Urothelium cell line (cell line): ENCODE results near the gene RYR1.
"Not testable (repeated sequence)": the region's sequence is repeated elsewhere in the genome, so short reads cannot be mapped to it uniquely, and the experiment has no call there.

Source experiments
- DNase-seq: peaks from one replicate; pipeline ENCODE4 v3.0.0; 2011; ENCODE audit warnings: low spot score, mixed read lengths
- FAIRE-seq: peaks from 2 replicates; lab custom pipeline; 2011; peaks lifted over from hg19 to GRCh38; lab: Jason Lieb, UNC

Gene RYR1

DNA sequence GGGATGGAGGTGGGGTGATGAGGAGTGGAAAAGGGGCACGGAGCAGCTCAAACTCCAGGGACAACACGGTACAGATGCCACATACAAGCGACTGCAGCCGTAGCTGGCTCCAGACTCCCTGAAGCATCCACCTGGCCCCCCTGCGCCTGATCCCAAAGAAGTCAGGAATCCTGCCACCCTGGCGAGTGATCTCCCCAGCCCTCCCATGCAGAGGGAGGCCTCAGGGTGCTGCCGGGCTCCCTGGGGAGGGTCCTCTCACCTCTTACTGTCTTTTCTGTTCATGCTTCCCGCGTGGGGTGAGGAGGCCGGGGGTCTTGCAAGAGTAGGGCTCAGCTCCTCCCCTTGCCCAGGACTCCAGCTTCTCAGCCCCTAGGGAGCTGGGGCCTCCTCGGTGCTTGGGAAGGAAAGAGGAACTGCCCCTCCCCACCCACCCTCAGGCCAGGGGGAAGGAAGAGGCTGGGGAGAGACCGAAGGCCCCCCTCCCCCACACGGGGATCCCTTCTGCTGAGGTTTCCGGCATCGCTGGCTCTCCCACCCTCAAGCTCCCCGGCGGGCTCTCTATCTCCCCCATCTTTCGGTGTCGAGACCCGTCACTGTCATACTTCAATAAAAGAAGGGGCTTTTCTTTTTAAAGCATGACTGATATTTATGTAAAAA is 7.6 kb upstream of the RYR1 start, which contains the start of gene RASGRP4:
Gene RASGRP4, minus strand, starts transcription at position 410 of the 657 bp plus-strand sequence. Its CDS starts 128 bp downstream, at position 282.
- FAIRE-seq, result no peak
- no peak for DNase-seq

DNA sequence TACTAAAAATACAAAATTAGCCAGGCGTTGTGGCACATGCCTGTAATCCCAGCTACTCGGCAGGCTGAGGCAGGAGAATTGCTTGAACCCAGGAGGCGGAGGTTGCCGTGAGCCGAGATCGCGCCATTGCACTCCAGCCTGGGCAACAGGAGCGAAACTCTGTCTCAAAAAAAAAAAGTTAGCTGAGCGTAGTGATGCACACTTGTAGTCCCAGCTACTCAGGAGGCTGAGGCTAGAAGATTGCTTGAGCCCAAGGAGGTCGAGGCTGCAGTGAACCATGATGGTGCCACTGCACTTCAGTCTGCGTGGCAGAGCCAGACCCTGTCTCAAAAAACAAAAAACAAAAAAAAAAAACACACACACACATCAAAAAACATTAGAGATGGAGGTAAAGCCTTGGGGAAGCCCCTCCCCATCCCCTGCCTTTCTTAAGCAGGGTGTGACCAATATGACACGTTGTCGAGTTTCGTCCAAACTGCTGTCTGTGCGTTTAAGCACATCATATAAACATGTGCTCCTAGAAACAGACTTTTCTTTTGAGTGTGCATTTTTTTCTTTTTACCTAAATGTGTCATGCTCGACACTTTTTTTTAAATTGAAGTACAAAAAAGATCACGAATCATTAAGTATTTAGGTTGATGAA is 6.3 kb upstream of the RYR1 start:
- FAIRE-seq, DNase-seq: not testable (repeated sequence)

DNA sequence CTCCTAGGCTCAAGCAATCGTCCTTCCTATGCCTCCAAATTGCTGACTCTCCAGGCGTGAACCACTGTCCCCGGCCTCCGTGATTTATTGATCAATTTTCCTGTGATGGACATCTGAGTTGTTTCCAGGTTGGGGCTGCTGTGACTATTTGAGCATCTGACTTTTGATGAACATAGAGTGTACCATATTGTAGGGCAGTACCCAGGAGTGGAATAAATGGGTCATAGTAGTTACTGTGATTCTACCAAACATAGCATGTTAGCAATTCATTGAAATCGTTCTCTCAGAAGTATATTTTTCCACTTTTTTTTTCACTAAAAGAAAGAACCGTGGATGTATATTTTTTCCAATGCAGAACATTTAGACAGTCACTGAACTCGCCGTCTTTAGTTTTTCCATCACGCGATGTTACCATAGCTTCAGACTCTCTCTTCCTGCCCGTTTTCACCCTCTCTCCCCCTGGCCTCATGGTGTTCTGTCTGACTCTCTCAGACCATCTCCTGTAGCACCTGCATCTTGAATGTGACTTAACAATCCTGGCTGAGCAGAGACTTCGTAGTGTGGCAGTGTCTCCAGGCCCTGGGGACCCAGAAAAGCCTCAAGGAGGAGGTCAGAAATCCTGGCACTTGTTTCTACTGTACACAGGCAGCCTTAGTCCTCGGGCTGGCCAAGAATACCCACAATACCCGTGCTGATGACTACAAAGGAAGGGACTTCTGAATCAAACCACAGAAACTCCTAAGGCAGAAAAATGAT is 4.3 kb upstream of the RYR1 start:
- DNase-seq (no peak), FAIRE-seq (no peak)

DNA sequence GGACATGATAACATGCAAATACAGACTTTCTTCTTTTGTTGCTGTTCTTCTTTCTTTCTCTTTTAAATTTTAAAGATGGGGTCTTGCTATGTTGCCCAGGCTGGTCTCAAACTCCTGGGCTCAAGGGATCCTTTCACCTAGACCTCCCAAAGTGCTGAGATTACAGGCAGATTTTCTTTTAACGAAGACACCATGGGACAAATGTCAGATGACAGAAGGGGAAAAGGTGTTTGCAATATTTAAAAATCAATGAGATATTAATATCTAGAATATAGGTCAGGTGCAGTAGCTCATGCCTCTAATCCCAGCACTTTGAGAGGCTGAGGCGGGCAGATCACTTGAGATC is 3.7 kb upstream of the RYR1 start:
- DNase-seq (no peak), FAIRE-seq (no peak)

DNA sequence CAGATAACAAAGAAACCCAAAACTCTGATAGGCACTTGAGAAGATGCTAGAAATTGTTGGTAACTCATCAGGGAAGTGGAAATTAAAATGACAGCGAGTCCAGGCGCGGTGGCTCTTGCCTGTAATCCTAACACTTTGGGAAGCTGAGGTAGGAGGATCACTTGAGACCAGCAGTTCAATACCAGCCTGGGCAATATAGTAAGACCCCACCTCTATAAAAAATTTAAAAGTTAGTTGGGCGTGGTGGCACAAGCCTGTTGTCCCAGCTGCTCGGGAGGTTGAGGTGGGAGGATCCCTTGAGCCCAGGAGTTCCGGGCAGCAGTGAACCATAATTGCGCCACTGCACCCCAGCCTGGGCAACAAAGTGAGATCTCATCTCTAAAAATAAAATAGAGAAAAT is 2.6 kb upstream of the RYR1 start:
- DNase-seq, result no peak
- no peak for FAIRE-seq

DNA sequence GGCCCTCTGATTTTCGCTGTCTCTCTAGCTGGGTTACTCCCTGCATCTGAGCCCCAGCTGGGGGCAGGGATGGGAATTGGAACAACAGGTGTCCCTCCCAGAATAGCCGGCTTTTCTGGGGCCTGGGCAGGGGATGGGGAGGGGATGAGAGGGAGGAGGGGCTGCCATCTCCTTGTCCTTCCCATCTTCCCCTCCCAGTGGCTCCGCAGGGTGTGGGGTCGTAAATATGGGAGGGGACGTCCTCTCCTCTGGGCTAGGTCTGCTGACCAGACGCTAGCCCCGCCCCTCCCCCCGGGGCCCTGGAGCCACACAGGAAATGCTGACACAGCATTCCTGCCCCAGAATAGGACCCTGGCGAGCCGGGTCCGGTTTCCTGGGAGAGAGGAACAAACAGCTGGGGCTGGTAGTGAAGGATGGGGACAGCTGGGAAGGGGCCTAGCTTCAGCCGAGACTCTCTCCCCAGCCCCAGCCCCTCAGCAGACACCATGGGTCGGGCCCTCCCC is 1.1 kb downstream of the RYR1 start:
- FAIRE-seq (no peak), DNase-seq (no peak)

DNA sequence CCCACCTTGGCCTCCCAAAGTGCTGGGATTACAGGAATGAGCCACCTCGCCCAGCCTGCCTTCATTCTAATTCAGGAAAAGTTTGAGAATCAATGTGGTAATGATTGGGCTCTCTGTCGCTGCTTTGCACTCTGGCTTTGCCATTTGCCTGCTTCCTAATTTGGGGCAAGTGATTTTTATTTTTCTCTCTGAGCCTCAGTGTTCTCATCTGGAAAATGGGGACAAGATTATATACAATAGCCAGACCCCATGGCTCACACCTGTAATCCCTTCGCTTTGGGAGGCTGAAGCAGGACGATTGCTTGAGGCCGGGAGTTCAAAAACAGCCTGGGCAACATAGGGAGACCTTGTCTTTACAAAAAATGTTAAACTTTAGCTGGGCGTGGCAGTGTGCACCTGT is 3.8 kb downstream of the RYR1 start:
- DNase-seq (no peak), FAIRE-seq (no peak)

DNA sequence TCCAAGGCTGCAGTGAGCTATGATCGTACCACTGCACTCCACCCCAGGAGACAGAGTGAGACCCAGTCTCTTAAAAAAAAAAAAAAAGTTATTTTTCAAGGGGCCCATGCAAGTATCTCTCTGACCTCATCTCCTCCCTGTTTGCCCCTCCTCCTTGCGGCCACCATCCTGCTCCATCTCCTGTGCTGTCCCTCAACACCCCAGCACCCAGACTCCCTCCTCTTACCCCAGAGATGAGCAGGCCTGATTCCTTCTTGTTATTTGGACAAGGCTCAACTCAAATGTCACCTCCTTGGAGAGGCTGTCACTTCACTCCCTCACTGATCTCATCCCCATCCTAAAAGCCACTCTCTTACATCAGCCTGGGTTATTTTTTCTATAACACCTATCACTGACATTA is 4.4 kb downstream of the RYR1 start:
- no peak for DNase-seq
- FAIRE-seq, result no peak

DNA sequence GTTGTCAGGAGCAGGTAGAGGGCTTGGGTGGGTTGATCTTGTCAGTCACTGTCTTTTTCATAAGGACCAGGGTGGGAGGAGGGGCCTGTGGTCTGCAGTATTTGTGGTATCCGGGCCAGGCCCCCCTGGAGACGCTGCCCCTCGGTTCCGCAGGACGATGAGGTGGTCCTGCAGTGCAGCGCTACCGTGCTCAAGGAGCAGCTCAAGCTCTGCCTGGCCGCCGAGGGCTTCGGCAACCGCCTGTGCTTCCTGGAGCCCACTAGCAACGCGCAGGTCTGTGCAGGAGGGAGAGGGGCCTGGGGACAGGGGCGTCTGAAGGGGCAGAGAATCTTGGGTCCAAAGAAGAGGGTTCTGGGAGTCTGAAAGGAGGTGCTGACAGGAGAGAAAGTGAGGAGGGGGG is 7.1 kb downstream of the RYR1 start:
- FAIRE-seq (no peak), DNase-seq (no peak)

DNA sequence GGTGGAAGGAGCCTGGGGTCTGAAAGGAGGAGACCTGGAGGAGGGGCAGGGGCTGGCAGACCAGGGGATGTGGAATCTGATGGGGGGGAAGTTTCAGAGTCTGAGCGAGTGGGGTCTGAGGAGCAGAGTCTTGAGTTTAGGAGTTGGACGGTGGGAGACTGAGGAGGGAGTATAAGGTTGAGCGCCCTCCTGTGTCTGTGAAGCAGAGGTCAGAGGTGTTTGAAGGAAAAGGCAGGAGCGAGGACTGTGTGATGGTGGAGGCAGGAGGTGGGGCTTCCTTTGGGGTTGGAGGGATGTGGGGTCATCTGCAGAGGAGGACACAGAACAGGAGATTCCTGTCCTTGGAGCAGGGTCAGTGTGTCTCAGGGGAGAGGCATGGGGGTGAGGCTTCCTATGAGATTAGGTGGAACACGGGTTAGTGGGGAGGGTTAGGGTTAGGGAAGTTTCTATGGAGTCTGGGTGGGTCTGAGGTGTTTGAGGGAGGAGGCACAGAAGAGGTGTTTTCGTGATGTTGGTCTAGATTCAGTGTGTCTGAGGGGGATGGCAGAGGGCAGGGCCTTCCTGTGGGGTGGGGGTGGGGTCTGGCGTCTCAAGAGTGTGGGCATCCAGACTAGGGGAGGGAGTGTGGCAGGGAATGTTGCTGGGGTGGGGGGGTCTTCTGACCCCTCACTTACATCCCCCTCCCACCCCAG is 8.3 kb downstream of the RYR1 start:
- no peak for FAIRE-seq
- no peak for DNase-seq

DNA sequence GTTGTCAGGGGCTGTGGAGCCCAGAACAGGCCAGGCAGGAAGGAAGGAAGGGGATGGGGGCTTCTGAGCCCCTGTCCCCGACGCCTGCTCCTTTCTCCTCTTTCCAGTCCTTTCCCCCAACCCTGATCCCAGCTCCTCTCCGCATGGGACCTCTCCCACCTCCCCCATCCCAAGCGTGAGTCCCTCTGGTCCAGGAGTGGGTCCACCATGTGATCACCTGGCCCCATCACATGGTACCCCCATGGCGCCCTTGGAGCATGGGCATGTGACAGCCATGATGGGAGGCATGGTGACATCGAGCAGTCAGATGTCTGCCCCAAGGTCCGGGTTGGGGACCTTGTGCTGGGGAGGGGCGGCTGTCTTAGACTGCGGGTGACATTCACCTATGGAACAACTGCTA is 9.2 kb downstream of the RYR1 start:
- DNase-seq, result no peak
- peak; percentile 66 for FAIRE-seq

DNA sequence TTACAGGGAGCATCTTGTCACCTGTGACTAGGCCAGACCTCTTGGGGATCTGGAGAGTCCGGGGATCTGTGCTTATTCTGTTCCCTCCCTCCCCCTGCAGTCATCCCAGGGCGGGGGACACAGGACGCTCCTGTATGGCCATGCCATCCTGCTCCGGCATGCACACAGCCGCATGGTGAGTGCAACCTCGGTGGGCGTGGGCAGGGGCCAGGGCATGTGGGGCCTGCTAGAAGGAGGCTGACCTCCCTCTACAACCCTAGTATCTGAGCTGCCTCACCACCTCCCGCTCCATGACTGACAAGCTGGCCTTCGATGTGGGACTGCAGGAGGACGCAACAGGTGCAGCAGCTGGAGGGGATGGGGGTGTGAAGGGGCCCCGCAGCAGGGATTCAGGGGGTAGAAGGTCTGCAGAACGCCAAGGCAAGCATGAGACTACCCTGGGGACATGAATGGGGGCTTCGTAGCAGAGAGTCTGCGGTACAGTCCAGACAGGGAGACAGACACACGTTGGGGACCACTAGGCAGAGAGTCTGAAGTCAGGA is 10.0 kb downstream of the RYR1 start:
- no peak for FAIRE-seq
- no peak for DNase-seq

DNA sequence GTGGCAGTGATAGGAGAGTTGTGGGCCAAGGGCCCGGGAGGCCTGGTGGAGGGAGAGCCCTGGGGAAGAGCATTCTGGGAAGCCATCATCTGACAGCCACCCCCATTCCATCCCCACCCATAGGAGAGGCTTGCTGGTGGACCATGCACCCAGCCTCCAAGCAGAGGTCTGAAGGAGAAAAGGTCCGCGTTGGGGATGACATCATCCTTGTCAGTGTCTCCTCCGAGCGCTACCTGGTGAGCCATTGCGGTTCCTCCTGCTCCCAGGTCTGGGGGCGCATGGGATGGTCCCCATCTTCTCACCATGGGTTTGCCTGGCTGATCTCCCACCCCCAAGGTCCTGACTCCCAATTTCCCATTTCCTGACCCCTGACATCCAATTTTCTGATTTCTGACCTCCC is 10.5 kb downstream of the RYR1 start:
- FAIRE-seq (no peak), DNase-seq (no peak)

DNA sequence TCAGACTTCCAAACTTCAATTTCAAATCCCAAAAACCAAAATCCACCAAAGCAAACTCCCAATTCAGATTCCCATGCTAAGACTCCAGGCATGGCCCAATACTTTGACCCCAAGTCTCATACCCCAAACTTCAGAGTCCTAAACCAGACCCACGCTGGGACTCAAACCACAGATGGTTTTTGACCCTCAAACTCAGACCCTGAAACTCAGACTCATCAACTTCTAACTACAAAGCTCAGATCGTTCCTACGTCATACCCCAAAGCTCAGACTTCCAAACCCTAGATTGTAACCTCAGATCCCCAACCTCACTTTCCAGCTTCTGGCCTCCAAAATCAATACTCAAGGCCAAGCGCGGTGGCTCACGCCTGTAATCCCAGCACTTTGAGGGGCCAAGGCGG is 11.9 kb downstream of the RYR1 start:
- no peak for FAIRE-seq
- no peak for DNase-seq

DNA sequence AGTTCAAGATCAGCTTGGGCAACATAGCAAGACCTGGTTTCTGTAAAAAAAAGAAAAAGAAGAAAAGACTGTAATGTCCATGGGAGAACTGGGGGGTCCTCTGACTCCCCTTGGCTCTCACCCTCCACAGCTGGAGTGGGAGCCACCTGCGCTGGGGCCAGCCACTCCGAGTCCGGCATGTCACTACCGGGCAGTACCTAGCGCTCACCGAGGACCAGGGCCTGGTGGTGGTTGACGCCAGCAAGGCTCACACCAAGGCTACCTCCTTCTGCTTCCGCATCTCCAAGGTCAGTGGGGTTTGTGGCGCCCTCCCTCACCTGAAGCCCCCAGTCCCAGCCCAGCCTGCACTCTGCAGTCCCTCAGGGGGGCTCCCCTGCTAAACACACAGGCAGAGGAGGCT is 14.7 kb downstream of the RYR1 start:
- FAIRE-seq (no peak), DNase-seq (no peak)

DNA sequence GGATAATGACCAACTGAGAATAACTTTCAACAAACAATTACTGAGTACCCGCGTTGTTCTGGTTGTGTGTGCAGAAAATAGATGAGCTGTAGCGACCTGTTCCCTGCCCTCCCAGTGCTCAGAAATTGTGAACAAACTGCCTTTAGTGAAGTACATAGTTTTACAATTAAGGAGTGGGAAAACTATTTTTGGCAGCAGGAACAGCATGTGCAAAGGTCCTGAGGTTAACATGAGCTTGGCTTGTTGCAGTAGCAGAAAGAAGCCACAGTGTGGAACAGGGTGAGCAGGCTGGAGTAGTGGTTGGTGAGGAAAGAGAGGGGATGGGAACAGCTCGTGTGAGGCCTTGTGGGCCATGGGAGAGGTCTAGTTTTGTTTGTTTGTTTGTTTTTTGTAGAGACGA is 16.0 kb downstream of the RYR1 start:
- no peak for FAIRE-seq
- DNase-seq, result no peak

DNA sequence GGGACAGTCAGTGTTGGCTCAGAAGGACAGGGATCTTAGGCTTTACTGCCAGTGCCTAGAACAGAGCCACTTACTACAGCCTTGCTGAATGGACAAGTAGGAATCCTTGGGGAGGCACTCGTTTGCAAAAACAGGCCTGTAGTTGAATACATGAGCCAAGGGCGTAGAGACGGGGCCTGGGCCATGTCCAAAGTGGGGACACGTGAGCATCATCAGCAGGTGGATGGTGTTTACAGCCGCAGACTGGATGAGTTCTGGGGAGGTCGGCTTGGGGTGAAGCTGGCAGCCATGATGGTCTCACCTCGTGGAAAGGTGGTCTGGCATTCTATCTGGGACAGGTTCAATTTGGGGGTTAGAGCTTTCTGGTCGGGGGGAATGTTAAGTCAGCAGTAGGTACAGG is 17.5 kb downstream of the RYR1 start:
- DNase-seq, result no peak
- no peak for FAIRE-seq

DNA sequence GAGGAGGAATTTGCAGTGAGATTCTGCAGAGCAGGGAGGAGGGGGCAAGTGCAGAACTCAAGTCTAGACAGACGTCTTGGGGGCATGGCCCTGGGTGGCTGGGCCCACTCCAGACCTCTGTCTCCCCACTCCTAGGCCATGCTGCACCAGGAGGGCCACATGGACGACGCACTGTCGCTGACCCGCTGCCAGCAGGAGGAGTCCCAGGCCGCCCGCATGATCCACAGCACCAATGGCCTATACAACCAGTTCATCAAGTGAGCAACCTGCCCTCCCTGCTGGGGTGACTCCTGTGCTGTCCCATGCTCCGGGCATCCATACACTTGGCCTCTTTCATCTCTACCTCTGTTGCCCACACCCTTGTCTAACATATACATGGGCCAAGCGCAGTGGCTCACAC is 18.1 kb downstream of the RYR1 start:
- DNase-seq (no peak), FAIRE-seq (no peak)

DNA sequence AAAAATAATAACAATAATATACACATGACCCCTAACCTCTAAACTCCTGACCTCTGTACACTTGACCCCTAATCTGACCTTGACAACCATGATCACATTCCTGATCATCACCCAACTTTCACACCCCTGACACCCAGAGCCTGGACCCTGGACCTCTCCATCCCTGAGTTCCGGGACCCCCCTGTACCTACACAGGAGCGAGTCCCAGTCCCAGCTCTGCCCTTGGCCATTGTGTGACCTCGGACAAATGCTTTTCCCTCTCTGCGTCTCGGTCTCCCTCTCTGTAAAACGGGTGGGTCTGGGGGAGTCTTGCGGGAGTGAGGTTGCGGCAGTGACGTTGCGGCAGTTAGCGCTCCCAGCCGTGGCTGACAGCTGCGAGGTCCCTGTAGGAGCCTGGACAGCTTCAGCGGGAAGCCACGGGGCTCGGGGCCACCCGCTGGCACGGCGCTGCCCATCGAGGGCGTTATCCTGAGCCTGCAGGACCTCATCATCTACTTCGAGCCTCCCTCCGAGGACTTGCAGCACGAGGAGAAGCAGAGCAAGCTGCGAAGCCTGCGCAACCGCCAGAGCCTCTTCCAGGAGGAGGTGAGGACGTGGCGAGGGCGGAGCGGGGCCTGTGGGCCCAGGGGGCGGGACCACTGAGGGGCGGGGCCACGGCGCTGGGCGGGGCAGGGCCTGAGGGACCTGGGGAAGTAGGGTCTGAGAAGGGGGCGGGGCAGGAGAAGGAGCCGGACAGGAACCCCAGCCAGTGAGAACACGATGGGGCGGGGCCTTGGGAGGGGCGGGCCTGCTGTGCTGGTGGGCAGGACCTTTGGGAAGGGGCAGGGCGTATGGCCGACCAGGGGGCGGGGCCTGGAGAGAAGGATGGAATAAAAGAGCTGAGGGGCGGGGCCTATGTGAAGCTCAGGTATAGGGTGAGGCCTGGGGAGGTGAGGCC is 19.2 kb downstream of the RYR1 start:
- FAIRE-seq (no peak), DNase-seq (no peak)

DNA sequence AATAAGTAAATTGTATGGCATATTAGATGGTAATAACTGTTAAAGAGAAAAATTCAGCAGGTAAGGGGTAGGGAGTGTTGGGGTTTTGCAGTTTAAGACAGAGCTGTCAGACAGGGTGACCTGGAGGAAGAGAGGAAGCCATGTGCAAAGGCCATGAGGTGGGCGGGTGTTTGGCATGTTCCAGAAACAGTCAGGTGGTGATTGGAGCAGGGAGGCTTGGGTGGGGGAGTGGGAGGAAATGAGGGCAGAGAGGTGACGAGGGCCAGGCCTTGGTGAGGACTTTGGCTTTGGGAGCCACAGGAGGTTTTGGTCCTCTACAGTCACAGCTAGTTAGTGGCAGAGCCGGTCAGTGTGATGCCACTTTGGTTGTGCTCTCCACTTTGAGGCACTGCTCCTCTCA is 20.1 kb downstream of the RYR1 start:
- DNase-seq (no peak), FAIRE-seq (no peak)
